ENCODE results near the gene OAS2. TPM values are rescaled to one million over a fixed set of nuclear protein-coding genes. Genes with fewer than 3 reads are reported as not detected.

OAS2 gene
- total and polyA plus RNA-seq, 9 of the 15 experiments (the other 6 are each of a cell fraction or from before 2014, with no cell fraction given), result 0.13 to 0.85 TPM; not detected in 7

- TF ChIP-seq NCOA2 (IDR thresholded peaks at IDR 0.05; ENCODE audit: partially characterized antibody in 2 of 2) (no peak), HDGF (IDR thresholded peaks at IDR 0.05) (no peak), THRAP3 (IDR thresholded peaks at IDR 0.05; ENCODE audit: borderline replicate concordance) (no peak), DDX20 (tag; IDR thresholded peaks at IDR 0.05; ENCODE audit: low read depth) (no peak), RBBP5 (IDR thresholded peaks at IDR 0.05; ENCODE audit: borderline replicate concordance, insufficient read depth, low read length, poor library complexity, severe bottlenecking) (peak; percentile 23), KLF1 (tag; IDR thresholded peaks at IDR 0.05) (peak; percentile 83; the same call in 1 of the 2 replicates), SPI1 (IDR thresholded peaks at IDR 0.05; ENCODE audit: borderline replicate concordance, low read depth, low read length) (peak; percentile 58; the same call in 1 of the 2 replicates)
- TF ChIP-seq, protein P1, sequence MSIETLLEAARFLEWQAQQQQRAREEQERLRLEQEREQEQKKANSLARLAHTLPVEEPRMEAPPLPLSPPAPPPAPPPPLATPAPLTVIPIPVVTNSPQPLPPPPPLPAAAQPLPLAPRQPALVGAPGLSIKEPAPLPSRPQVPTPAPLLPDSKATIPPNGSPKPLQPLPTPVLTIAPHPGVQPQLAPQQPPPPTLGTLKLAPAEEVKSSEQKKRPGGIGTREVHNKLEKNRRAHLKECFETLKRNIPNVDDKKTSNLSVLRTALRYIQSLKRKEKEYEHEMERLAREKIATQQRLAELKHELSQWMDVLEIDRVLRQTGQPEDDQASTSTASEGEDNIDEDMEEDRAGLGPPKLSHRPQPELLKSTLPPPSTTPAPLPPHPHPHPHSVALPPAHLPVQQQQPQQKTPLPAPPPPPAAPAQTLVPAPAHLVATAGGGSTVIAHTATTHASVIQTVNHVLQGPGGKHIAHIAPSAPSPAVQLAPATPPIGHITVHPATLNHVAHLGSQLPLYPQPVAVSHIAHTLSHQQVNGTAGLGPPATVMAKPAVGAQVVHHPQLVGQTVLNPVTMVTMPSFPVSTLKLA (conservative IDR thresholded peaks at IDR 0.05), result peak in 1 of 2 experiments; percentile 63; a peak in 1 of 4 replicates
Measured at GRCh38 chr12:112937741-112938719, 40.3 kb upstream of the OAS2 start, which contains the start of gene OAS3 (continued).
